Measurements from ENCODE around the gene PHETA1. TPM values are rescaled to one million over a fixed set of nuclear protein-coding genes. Genes with fewer than 3 reads are reported as not detected.
"Not testable (repeated sequence)": the region's sequence is repeated elsewhere in the genome, so short reads cannot be mapped to it uniquely, and the experiment has no call there.

Gene PHETA1
- total and polyA plus RNA-seq, 2 experiments from 2014 or later, result 7.9 to 12.9 TPM

- in situ Hi-C loops (cut with MboI), result no loop called here
Measured at GRCh38 chr12:111379942-111380554, 11.2 kb upstream of the PHETA1 start.

GRCh38 chr12:111377440-111377839, 8.5 kb upstream of the PHETA1 start:
- no peaks in the 10 kb centered on the region for H3K79me2 ChIP-seq (ENCODE audit: insufficient read depth)
- no peak overlapping the region for H3K4me2 ChIP-seq (ENCODE audit: unreplicated experiment)
- TF ChIP-seq EZH2phosphoT487 (IDR thresholded peaks at IDR 0.05; ENCODE audit: insufficient read depth, low read depth), result no peak
- no peak for TF ChIP-seq EZH2 (IDR thresholded peaks at IDR 0.05; ENCODE audit: insufficient read depth, poor library complexity, severe bottlenecking)
- H3K4me1 ChIP-seq (ENCODE audit: insufficient read depth), result no peaks in the 10 kb centered on the region
- no peak overlapping the region for H3K27ac ChIP-seq
- no peaks in the 10 kb centered on the region for H3K9me2 ChIP-seq (ENCODE audit: insufficient read depth)
- no peaks in the 10 kb centered on the region for H3K9me3 ChIP-seq (ENCODE audit: low read depth)
- H3K4me3 ChIP-seq, result no peak overlapping the region
- in situ Hi-C loops (cut with MboI), result no loop called here
- no peak overlapping the region for H2AFZ ChIP-seq
- H3K36me3 ChIP-seq (ENCODE audit: low read depth), result no peaks in the 10 kb centered on the region
- 52 to 64% methylated on average over 3 of the region's 3 CpGs for WGBS, 2 experiments (ENCODE audit: low coverage in 1 of 2, low lambda C conversion rate in 2 of 2, missing lambda C conversion rate in 2 of 2)
- no peaks in the 10 kb centered on the region for H3F3A ChIP-seq (ENCODE audit: insufficient read depth)
- no peaks in the 10 kb centered on the region for H4K20me1 ChIP-seq (ENCODE audit: insufficient read depth)
- no peak for DNase-seq
- H3K27me3 ChIP-seq (replicated peaks; ENCODE audit: insufficient read depth), result no peaks in the 10 kb centered on the region
- no peak overlapping the region for H3K9ac ChIP-seq

More at GRCh38 chr12:111379942-111380554, 11.2 kb upstream of the PHETA1 start:
- Histone ChIP-seq H3K4me3 (no peak overlapping the region), H3K4me2 (ENCODE audit: unreplicated experiment) (no peak overlapping the region), H3K4me1 (ENCODE audit: insufficient read depth) (no peaks in the 10 kb centered on the region), H3K9ac (no peak overlapping the region), H3K79me2 (ENCODE audit: insufficient read depth) (no peaks in the 10 kb centered on the region), H3K9me3 (ENCODE audit: low read depth) (no peaks in the 10 kb centered on the region), H3K36me3 (ENCODE audit: low read depth) (no peaks in the 10 kb centered on the region), H3K27ac (no peak overlapping the region), H3K9me2 (ENCODE audit: insufficient read depth) (no peaks in the 10 kb centered on the region), H3F3A (ENCODE audit: insufficient read depth) (no peaks in the 10 kb centered on the region), H3K27me3 (replicated peaks; ENCODE audit: insufficient read depth) (no peaks in the 10 kb centered on the region), H2AFZ (no peak overlapping the region), H4K20me1 (ENCODE audit: insufficient read depth) (no peaks in the 10 kb centered on the region)
- TF ChIP-seq EZH2 (IDR thresholded peaks at IDR 0.05; ENCODE audit: insufficient read depth, poor library complexity, severe bottlenecking) (no peak), EZH2phosphoT487 (IDR thresholded peaks at IDR 0.05; ENCODE audit: insufficient read depth, low read depth) (no peak)
- DNase-seq, result no peak
- WGBS, 2 experiments (ENCODE audit: low coverage in 1 of 2, low lambda C conversion rate in 2 of 2, missing lambda C conversion rate in 2 of 2), result 59 to 61% methylated on average over 6 of the region's 6 CpGs

GRCh38 chr12:111373231-111373630, 4.3 kb upstream of the PHETA1 start:
- H3K9me2 ChIP-seq (ENCODE audit: insufficient read depth); in situ Hi-C loops (cut with MboI): not testable (repeated sequence)

DNA sequence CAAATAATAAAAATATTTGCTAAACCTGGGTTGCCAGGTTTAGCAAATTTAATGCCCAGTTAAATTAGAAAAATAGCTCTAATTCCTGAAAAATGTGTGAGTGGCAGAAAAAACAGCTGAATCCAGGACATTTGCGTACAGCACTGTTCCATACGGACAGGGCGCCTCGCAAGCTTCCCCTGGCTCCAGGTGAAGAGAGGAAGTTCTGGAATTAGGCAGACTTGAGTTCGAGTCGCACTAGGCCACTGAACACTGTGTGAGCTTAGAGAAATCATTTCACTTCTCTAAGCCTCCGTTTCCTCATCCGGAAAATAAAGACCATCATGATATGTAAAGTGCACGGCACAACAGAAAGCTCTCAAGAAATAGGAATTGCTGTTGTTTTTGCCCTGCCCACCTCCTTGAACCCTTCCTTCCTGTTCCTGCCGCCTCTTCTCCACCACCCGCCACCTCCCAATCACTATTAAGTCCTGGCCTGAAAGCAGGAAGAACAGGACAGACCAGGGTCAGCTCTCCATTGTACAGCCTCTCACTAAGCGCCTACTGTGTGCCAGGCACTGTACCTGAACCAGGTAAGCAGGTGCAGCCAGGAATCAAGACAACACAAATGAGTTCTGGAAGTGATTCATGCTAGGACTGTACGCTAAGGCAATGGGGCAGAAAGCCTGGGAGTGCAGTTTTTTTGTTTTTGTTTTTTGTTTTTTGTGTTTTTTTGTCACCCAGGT, 763 bp upstream of the PHETA1 start:
- TF ChIP-seq EZH2 (IDR thresholded peaks at IDR 0.05; ENCODE audit: insufficient read depth, poor library complexity, severe bottlenecking), result no peak
- no peak for TF ChIP-seq EZH2phosphoT487 (IDR thresholded peaks at IDR 0.05; ENCODE audit: insufficient read depth, low read depth)
- Histone ChIP-seq H3K27me3 (replicated peaks; ENCODE audit: insufficient read depth) (no peaks in the 10 kb centered on the region), H3K36me3 (ENCODE audit: low read depth) (no peaks in the 10 kb centered on the region), H2AFZ (peak overlapping the region; percentile 97), H3K9ac (peak overlapping the region; percentile 72), H4K20me1 (ENCODE audit: insufficient read depth) (no peaks in the 10 kb centered on the region), H3K27ac (no peak overlapping the region), H3F3A (ENCODE audit: insufficient read depth) (no peaks in the 10 kb centered on the region), H3K4me2 (ENCODE audit: unreplicated experiment) (peak overlapping the region; percentile 97), H3K4me3 (peak overlapping the region; percentile 85), H3K9me2 (ENCODE audit: insufficient read depth) (no peaks in the 10 kb centered on the region), H3K79me2 (ENCODE audit: insufficient read depth) (no peaks in the 10 kb centered on the region), H3K4me1 (ENCODE audit: insufficient read depth) (peaks cover 9% of the 10 kb centered on the region), H3K9me3 (ENCODE audit: low read depth) (no peaks in the 10 kb centered on the region)
- DNase-seq, result peak; percentile 26
- WGBS, 2 experiments (ENCODE audit: low coverage in 1 of 2, low lambda C conversion rate in 2 of 2, missing lambda C conversion rate in 2 of 2), result 36 to 42% methylated on average over 13 of the region's 13 CpGs
- in situ Hi-C loops (cut with MboI), result no loop called here

More at GRCh38 chr12:111373231-111373630, 4.3 kb upstream of the PHETA1 start:
- not testable (repeated sequence) for H3K4me3 ChIP-seq; DNase-seq; H3K9ac ChIP-seq; H3F3A ChIP-seq (ENCODE audit: insufficient read depth); H3K9me3 ChIP-seq (ENCODE audit: low read depth); H3K79me2 ChIP-seq (ENCODE audit: insufficient read depth); H3K4me2 ChIP-seq (ENCODE audit: unreplicated experiment); H3K27me3 ChIP-seq (replicated peaks; ENCODE audit: insufficient read depth); H4K20me1 ChIP-seq (ENCODE audit: insufficient read depth); H2AFZ ChIP-seq; H3K36me3 ChIP-seq (ENCODE audit: low read depth); H3K27ac ChIP-seq; H3K4me1 ChIP-seq (ENCODE audit: insufficient read depth)
- 75 to 94% methylated on average over 1 of the region's 1 CpG for WGBS, 2 experiments (ENCODE audit: low coverage in 1 of 2, low lambda C conversion rate in 2 of 2, missing lambda C conversion rate in 2 of 2)

All from GM23248 (cell line).